Ovary (tissue), 3 donors: Measurements from ENCODE around the gene RRP8.

Experiments
- POLR2A ChIP-seq: fragments of 450-650 bp; IDR thresholded peaks from one replicate; pipeline ENCODE4 v1.6.1; 2017; ENCODE audit warnings: antibody characterized with exemption, mild to moderate bottlenecking, moderate library complexity
- TF ChIP-seq, protein P1 (sequence below), 3 donors: fragments of 450-650 bp in 2 of 3; fragments of 200-600 bp in 1 of 3; IDR thresholded peaks; one replicate each; pipeline versions ENCODE4 v1.5.1 to v1.8.0; 2016 to 2022; ENCODE audit warnings: antibody characterized with exemption in 3 of 3, mild to moderate bottlenecking in 1 of 3
- donor health status: DM: no; HTN: no; CAD: no.

DNA sequence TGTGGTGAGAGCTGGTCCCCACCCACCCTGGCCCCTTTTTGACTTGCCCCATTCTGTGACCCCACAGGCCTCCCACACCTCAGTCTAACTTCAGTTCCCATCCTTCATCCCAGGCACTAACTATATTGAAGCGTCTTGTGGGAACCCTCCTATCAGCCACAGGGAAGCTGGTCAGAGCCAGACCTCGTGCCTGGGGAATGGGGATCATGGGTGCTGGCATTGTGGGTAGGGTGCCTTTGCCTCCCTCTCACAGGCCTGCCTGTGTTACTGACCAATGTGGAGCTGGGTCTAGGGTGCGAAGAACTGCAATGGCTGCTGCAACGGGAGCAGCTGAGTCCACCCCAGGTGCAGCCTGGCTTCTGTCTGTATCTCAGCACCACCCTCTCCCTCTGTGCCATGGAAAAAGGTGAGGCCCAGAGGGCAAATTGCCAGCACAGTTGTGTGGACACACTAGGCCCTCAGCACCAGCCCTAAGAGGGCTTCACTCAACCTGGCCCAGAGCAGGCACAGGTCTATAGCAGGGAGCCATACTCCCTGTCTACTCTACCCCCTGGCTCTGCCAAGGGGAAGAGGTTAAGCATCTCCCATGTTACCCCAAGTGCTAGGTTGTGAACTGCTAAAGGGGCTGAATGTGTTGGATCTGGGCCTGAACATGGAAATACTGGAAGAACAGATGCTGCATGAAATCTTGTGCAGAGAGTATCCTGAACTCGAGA lies 37.3 kb downstream of the RRP8 start:
- TF ChIP-seq POLR2A = no peak
- TF ChIP-seq, protein P1, sequence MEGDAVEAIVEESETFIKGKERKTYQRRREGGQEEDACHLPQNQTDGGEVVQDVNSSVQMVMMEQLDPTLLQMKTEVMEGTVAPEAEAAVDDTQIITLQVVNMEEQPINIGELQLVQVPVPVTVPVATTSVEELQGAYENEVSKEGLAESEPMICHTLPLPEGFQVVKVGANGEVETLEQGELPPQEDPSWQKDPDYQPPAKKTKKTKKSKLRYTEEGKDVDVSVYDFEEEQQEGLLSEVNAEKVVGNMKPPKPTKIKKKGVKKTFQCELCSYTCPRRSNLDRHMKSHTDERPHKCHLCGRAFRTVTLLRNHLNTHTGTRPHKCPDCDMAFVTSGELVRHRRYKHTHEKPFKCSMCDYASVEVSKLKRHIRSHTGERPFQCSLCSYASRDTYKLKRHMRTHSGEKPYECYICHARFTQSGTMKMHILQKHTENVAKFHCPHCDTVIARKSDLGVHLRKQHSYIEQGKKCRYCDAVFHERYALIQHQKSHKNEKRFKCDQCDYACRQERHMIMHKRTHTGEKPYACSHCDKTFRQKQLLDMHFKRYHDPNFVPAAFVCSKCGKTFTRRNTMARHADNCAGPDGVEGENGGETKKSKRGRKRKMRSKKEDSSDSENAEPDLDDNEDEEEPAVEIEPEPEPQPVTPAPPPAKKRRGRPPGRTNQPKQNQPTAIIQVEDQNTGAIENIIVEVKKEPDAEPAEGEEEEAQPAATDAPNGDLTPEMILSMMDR (IDR thresholded peaks at IDR 0.05) = no peak
